SK-N-SH (cell line): Measurements from ENCODE around the gene PLAC1. TPM values are rescaled to one million over a fixed set of nuclear protein-coding genes. Genes with fewer than 3 reads are reported as not detected.

ENCODE experiments used
- CTCF ChIA-PET: fragments of 300-600, 350-600 bp; formaldehyde crosslinking; extraction: SDS; loops from one replicate; lab custom pipeline; 2021; lab: Yijun Ruan, JAX
- POLR2A ChIA-PET: fragments of 350-600 bp; sonication (Branson Sonifier 250); formaldehyde crosslinking; extraction: SDS; loops from one replicate; lab custom pipeline; 2020; ENCODE audit warnings: antibody characterized with exemption, inconsistent platforms; lab: Yijun Ruan, JAX
- DNase-seq: peaks from one replicate; pipeline ENCODE4 v3.0.0; 2012
- H2AFZ ChIP-seq: fragments of 200-600 bp; sonication (generic); 2 replicates; pipeline ENCODE4 v1.8.1; 2016; ENCODE audit warnings: antibody characterized with exemption, mild to moderate bottlenecking, low read depth
- H3F3A ChIP-seq: fragments of 200-600 bp; sonication (generic); replicated peaks from 2 replicates; pipeline ENCODE3; 2016; ENCODE audit warnings: antibody characterized with exemption, mild to moderate bottlenecking; ENCODE audit not compliant: insufficient read depth
- H3K27ac ChIP-seq, 2 experiments: fragments of 200-500 bp in 1 of 2; fragments of 200-600 bp in 1 of 2; sonication (Bioruptor generic) in 1 of 2; sonication (generic), shearing (Covaris generic) in 1 of 2; 2 replicates each; pipeline versions ENCODE4 v1.5.1 to v1.6.1; 2014 to 2016; ENCODE audit warnings: low read depth in 2 of 2, inconsistent platforms in 1 of 2, low read length in 1 of 2, mild to moderate bottlenecking in 1 of 2, mixed read lengths in 1 of 2
- H3K27me3 ChIP-seq: fragments of 200-600 bp; sonication (generic), shearing (Covaris generic); 2 replicates; pipeline ENCODE4 v1.6.1; 2016; ENCODE audit warnings: mixed run types; ENCODE audit not compliant: insufficient read depth
- H3K36me3 ChIP-seq, 2 experiments: fragments of 200-500 bp in 1 of 2; fragments of 200-600 bp in 1 of 2; sonication (Bioruptor generic) in 1 of 2; sonication (generic) in 1 of 2; replicated peaks in 1 of 2; 2 replicates each; pipeline versions ENCODE3 to v1.5.1; 2014 to 2016; ENCODE audit warnings: low read length in 1 of 2, mild to moderate bottlenecking in 1 of 2; ENCODE audit not compliant: insufficient read depth in 2 of 2, control insufficient read depth in 1 of 2
- H3K4me1 ChIP-seq, 2 experiments: fragments of 200-500 bp in 1 of 2; fragments of 200-600 bp in 1 of 2; sonication (Bioruptor generic) in 1 of 2; sonication (generic), shearing (Covaris generic) in 1 of 2; 2 replicates each; pipeline versions ENCODE4 v1.5.1 to v1.6.1; 2014 to 2016; ENCODE audit warnings: low read depth in 1 of 2, low read length in 1 of 2, mixed run types in 1 of 2; ENCODE audit not compliant: insufficient read depth in 2 of 2, control insufficient read depth in 1 of 2
- H3K4me2 ChIP-seq: fragments of 200-600 bp; sonication (generic), shearing (Covaris generic); 2 replicates; pipeline ENCODE4 v1.6.1; 2017; ENCODE audit warnings: mixed run types
- H3K4me3 ChIP-seq, 2 experiments: fragments of 200-500 bp in 1 of 2; fragments of 200-600 bp in 1 of 2; sonication (Bioruptor generic) in 1 of 2; sonication (generic), shearing (Covaris generic) in 1 of 2; 2 replicates each; pipeline versions ENCODE4 v1.5.1 to v1.8.1; 2014 to 2016; ENCODE audit warnings: low read depth in 2 of 2, inconsistent platforms in 1 of 2, low read length in 1 of 2, mild to moderate bottlenecking in 1 of 2, mixed read lengths in 1 of 2, moderate library complexity in 1 of 2
- H3K79me2 ChIP-seq: fragments of 200-600 bp; sonication (generic); 2 replicates; pipeline ENCODE4 v1.8.1; 2017; ENCODE audit warnings: mild to moderate bottlenecking; ENCODE audit not compliant: insufficient read depth
- H3K9ac ChIP-seq: fragments of 200-600 bp; sonication (generic); 2 replicates; pipeline ENCODE4 v1.6.1; 2017; ENCODE audit warnings: mixed run types
- H3K9me2 ChIP-seq: fragments of 200-600 bp; sonication (generic); 2 replicates; pipeline ENCODE4 v1.6.1; 2017; ENCODE audit warnings: mixed run types
- H3K9me3 ChIP-seq: fragments of 200-600 bp; sonication (generic); 2 replicates; pipeline ENCODE4 v1.6.1; 2017; ENCODE audit warnings: mixed run types, mild to moderate bottlenecking, moderate library complexity
- H4K20me1 ChIP-seq: fragments of 200-600 bp; sonication (generic); 2 replicates; pipeline ENCODE4 v1.6.1; 2017; ENCODE audit warnings: mild to moderate bottlenecking, mixed run types; ENCODE audit not compliant: insufficient read depth
- CHD2 ChIP-seq: fragments of 150-350 bp; IDR thresholded peaks from 2 replicates; pipeline ENCODE4 v1.6.1; 2018; ENCODE audit warnings: low read length; ENCODE audit not compliant: partially characterized antibody
- ELF1 ChIP-seq: IDR thresholded peaks from 2 replicates; pipeline ENCODE4 v1.4.0; 2012
- EZH2phosphoT487 ChIP-seq: fragments of 200-600 bp; sonication (generic); IDR thresholded peaks from 2 replicates; pipeline ENCODE4 v1.6.1; 2017; ENCODE audit warnings: low read depth, mixed run types, mild to moderate bottlenecking, antibody characterized with exemption, moderate library complexity, borderline replicate concordance
- FOSL2 ChIP-seq: IDR thresholded peaks from 2 replicates; pipeline ENCODE4 v1.4.0; 2012; ENCODE audit warnings: low read depth, mild to moderate bottlenecking, moderate library complexity, borderline replicate concordance
- FOXJ3 ChIP-seq: sonication (generic); formaldehyde crosslinking; IDR thresholded peaks from 2 replicates; pipeline ENCODE4 v1.5.1; 2020; ENCODE audit warnings: mild to moderate bottlenecking, missing genetic modification reagents
- FOXM1 ChIP-seq: IDR thresholded peaks from 2 replicates; pipeline ENCODE4 v1.4.0; 2012; ENCODE audit warnings: low read depth, mild to moderate bottlenecking
- GATA2 ChIP-seq: sonication (generic); formaldehyde crosslinking; IDR thresholded peaks from 2 replicates; pipeline ENCODE4 v1.5.0; 2020; ENCODE audit warnings: mild to moderate bottlenecking, missing genetic modification reagents
- IRF3 ChIP-seq: fragments of 150-350 bp; IDR thresholded peaks from 2 replicates; pipeline ENCODE4 v1.6.1; 2016; ENCODE audit warnings: mild to moderate bottlenecking, low read depth, low read length
- JUND ChIP-seq: IDR thresholded peaks from 2 replicates; pipeline ENCODE4 v1.4.0; 2012
- MEF2A ChIP-seq: IDR thresholded peaks from 2 replicates; pipeline ENCODE4 v1.4.0; 2012; ENCODE audit warnings: low read depth, borderline replicate concordance
- MXI1 ChIP-seq: IDR thresholded peaks from 2 replicates; pipeline ENCODE4 v1.6.1; 2012; ENCODE audit warnings: mild to moderate bottlenecking, low read depth, low read length, improper control_type of control experiment
- NFIC ChIP-seq: IDR thresholded peaks from 2 replicates; pipeline ENCODE4 v1.4.0; 2012; ENCODE audit warnings: borderline replicate concordance
- NRF1 ChIP-seq: IDR thresholded peaks from 2 replicates; pipeline ENCODE4 v1.6.1; 2012; ENCODE audit warnings: low read depth, mild to moderate bottlenecking, low read length
- PBX3 ChIP-seq: IDR thresholded peaks from 2 replicates; pipeline ENCODE4; 2012
- POLR2AphosphoS5 ChIP-seq: IDR thresholded peaks from 2 replicates; pipeline ENCODE4 v1.6.1; 2012; ENCODE audit warnings: low read depth, low read length
- RFX5 ChIP-seq: IDR thresholded peaks from 2 replicates; pipeline ENCODE4 v1.6.1; 2012; ENCODE audit warnings: mild to moderate bottlenecking, improper control_type of control experiment, low read length
- SIN3A ChIP-seq: IDR thresholded peaks from 2 replicates; pipeline ENCODE4 v1.6.1; 2012; ENCODE audit warnings: low read depth, mild to moderate bottlenecking, low read length, moderate library complexity, borderline replicate concordance
- TAF1 ChIP-seq: IDR thresholded peaks from 2 replicates; pipeline ENCODE4 v1.6.1; 2012; ENCODE audit warnings: low read depth, mild to moderate bottlenecking, low read length, moderate library complexity, borderline replicate concordance
- YY1 ChIP-seq: IDR thresholded peaks from 2 replicates; pipeline ENCODE4 v1.4.0; 2012; ENCODE audit warnings: low read depth, mild to moderate bottlenecking
- ZBTB33 ChIP-seq: IDR thresholded peaks from 2 replicates; pipeline ENCODE4 v1.4.0; 2012; ENCODE audit warnings: low read depth, borderline replicate concordance
- WGBS: methylation state at CpG from one replicate; pipeline ENCODE4 v1.1.6; 2017; ENCODE audit warnings: low lambda C conversion rate; 5-methylcytosine and 5-hydroxymethylcytosine counted together
- polyA plus RNA-seq, 3 experiments: library from polyadenylated mRNA; depleted of rRNA; stranded (reverse); fragments of >200 nt; gene quantifications; 2 replicates each; pipeline ENCODE4 v1.2.3, GENCODE V29; 2012

The PLAC1 gene
- polyA plus RNA-seq, 1 of the 3 experiments (the other 2 are of a cell fraction), result 50.9 TPM

DNA sequence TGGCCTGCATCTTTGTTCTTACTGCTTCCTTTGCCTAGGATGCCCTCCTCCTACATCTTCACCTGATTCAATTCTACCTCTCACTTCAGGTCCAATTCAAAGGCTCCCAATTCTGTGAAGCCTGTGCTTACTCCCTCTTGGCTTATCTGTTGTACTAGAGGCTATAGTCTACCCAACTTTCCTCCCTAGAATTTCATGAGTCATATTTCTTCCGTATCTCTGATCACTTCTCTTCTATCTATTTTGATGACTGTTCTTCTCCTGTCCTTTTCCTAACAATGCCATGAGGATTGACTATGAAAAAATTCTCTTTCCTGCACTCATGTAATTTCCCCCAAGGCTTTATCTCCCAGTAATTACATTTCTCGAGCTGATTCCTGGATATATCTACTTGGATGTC, 96.3 kb downstream of the PLAC1 start:
- Histone ChIP-seq H4K20me1 (no peaks in the 10 kb centered on the region), H3F3A (peaks cover 2% of the 10 kb centered on the region), H3K4me3 (no peak overlapping the region), H3K9me3 (no peaks in the 10 kb centered on the region), H2AFZ (no peak overlapping the region), H3K9me2 (no peaks in the 10 kb centered on the region), H3K79me2 (no peaks in the 10 kb centered on the region), H3K27me3 (no peaks in the 10 kb centered on the region), H3K36me3 (no peaks in the 10 kb centered on the region), H3K4me1 (no peaks in the 10 kb centered on the region), H3K4me2 (no peak overlapping the region), H3K9ac (no peak overlapping the region), H3K27ac (no peak overlapping the region)
- CTCF ChIA-PET, result interaction anchor here (0.7 kb wide), 1 partner anchor 97 kb away, joined by 3 read pairs; no protein-coding TSS in a partner anchor
- 22% methylated on average over 2 of the region's 2 CpGs for WGBS
- POLR2A ChIA-PET, result no interaction called here
- no peak for DNase-seq
- TF ChIP-seq RFX5 (no peak), NRF1 (no peak), NFIC (no peak), MEF2A (no peak), ELF1 (no peak), SIN3A (no peak), ZBTB33 (no peak), TAF1 (no peak), MXI1 (no peak), YY1 (no peak), FOXM1 (no peak), GATA2 (no peak), POLR2AphosphoS5 (no peak), EZH2phosphoT487 (no peak), PBX3 (no peak), CHD2 (no peak), IRF3 (no peak), JUND (no peak), FOXJ3 (no peak), FOSL2 (no peak)
